GM18909 (cell line): ENCODE results near the gene RAD23A.
A peak's percentile ranks its signal among the peaks of the same experiment; 100 is the strongest.
"Not testable (repeated sequence)": the region's sequence is repeated elsewhere in the genome, so short reads cannot be mapped to it uniquely, and the experiment has no call there.

Source experiments
- ATAC-seq: cut with Tn5 transposase; IDR thresholded peaks from one replicate; pipeline ENCODE4 v1.9.1; 2021; ENCODE audit warnings: mild to moderate bottlenecking; ENCODE audit not compliant: unreplicated experiment, poor library complexity

The RAD23A gene

DNA sequence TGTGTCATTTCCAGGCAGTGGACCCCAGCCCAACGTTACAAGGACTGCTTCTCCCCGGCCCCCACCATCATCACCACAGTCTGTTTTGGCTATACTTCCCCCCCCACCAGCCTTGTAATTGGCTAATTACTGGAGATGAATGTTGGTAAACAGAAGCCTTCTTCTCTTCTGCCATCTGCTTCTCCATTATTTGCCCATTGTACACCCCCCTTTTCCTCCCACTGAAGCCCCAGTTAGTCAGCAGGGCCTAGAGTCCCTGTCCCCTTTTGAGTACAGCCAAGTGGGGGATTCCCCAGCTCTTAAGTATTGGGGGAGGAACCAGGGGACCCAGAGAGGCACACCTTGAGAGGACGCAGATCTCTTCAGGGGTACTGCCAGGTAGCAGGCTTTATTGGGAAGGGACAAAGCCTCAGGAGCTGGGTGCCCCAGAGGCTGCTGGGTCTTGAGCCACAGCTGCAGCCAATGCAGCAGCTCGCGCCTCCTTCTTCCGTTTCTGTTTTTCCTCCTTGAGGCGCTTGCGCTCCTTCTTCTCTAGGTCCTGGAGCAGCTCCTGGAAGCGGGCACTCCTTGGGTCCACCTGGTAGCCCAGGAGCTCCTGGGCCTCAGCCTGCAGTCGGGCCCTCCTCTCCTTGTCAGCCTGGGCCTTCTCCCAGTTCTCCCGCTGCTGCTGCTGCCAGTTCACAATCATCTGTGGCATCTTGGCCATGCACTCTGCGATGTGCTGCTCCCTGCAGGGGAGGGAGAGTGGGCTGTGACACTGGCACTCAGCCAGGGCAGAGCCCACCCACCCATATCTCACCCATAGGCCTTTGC is 8.3 kb downstream of the RAD23A start:
- no peak for ATAC-seq

DNA sequence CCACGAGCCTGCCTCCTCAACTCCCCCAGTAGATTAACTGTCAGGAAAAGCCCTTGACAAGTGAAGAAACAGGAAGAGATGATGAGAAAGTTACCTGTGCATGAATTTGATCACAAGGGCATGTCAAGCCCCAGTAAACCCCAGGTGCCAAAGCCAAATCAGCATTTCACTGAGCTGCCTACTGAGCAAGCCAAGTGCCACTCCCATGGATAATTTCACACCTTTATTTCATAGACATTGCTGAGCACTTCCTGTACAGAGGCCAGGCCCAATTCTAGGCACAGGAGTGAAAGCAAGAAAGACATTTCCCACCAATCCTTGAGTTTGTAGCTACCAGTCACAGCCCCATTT is 8.9 kb downstream of the RAD23A start:
- ATAC-seq = no peak

DNA sequence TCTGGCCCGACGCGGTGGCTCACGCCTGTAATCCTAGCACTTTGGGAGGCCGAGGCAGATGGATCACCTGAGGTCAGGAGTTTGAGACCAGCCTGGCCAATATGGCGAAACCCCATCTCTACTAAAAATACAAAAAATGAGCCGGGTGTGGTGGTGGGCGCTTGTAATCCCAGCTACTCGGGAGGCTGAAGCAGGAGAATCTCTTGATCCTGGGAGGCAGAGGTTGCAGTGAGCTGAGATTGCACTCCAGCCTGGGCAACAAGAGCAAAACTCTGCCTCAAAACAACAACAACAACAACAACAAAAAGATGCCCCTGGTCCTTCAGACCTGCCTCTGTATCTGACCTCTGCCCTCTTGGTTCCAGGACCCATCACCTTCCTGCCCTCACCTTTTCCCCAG is 9.9 kb downstream of the RAD23A start:
- not testable (repeated sequence) for ATAC-seq

DNA sequence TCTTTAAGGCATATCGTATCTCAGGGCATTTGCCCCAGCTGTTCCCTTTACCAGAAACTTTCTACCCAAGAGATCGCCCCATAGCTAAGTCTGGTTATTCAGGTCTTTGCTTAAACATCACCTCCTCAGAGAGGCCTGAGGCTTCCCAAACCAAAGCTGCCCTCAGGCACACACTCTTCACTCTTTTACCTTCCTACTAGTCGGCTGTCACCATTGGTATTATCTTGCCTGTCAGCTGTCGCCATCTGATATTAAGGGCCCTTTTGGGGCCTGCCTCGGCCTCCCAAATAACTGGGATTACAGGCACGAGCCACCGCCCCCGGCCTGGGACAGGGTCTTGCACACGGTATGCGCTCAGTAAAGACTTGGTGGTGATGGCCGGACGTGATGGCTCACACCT is 10.3 kb downstream of the RAD23A start:
- no peak for ATAC-seq

DNA sequence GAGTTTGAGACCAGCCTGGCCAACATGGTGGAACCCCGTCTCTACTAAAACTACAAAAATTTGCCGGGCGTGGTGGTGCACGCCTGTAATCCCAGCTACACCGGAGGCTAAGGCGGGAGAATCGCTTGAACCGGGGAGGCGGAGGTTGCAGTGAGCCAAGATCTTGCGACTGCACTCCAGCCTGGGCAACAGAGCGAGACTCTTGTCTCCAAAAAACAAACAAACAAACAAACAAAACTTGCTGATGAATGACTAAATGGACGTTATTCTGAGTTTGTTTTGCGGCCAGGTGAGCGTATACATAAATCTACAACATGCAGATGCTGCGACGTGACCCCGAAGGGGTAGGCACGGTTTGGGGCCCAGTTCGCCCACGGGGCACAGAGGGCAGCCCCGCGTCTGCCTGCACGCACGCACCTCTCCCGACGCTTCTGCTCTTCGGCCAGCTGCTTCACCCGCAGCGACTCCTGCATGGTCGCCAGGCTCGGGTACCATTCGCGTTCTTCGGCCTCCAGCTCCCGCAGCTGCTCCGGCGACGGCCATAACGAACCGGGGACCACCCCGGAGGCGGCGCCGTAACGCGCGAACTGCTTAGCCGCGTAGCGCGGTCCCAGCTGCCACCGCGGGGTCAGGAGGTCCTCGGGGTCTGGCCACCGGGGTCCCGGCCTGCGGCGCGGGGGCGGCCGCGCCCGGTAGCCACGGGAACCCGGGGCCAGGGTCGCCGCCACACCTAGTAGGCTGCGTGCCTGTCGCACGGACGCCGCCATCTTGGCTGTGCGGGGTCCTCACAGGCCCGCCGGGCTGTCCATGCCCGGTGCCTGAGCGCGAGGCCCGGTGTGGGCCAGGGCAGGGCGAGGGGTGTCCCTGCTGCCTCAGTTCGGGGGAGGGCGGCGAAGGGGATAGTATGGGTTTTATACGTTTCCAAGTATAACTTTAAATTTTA is 11.1 kb downstream of the RAD23A start, which contains the start of gene GADD45GIP1:
Gene GADD45GIP1, minus strand, starts transcription at position 778 of the 943 bp plus-strand sequence. Its CDS starts 11 bp downstream, at position 767.
- peak; percentile 83 for ATAC-seq

DNA sequence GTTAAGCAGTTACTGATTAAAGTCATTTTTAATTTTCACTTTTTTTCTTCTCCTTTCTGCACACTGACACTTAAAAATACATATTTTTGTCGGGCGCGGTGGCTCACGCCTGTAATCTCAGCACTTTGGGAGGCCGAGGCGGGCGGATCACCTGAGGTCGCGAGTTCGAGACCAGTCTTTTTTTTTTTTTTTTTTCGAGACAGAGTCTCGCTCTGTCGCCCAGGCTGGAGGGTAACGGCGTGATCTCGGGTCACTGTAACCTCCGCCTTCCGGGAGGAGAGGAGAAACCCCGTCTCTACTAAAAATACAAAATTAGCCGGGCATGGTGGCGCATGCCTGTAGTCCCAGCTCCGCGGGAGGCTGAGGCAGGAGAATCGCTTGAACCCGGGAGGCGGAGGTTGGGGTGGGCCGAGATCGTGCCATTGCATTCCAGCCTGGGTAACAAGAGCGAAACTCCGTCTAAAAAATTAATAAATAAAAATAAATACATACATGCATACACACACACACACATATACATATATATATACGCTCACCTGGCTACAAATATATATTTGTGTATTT is 11.8 kb downstream of the RAD23A start:
- not testable (repeated sequence) for ATAC-seq

DNA sequence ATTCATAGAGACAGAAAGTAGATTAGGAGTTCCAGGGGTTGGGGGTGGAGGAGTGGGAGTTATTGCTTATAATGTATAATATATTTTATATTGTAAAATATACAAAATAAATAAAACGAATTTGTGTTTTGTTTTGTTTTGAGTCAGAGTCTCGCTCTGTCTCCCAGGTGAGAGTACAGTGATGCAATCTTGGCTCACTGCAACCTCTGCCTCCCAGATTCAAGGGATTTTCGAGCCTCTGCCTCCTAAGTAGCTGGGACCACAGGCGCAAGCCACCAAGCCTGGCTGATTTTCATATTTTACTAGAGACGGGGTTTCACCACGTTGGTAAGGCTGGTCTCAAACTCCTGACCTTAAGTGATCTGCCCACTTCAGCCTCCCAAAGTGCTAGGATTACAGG is 13.8 kb downstream of the RAD23A start:
- no peak for ATAC-seq

DNA sequence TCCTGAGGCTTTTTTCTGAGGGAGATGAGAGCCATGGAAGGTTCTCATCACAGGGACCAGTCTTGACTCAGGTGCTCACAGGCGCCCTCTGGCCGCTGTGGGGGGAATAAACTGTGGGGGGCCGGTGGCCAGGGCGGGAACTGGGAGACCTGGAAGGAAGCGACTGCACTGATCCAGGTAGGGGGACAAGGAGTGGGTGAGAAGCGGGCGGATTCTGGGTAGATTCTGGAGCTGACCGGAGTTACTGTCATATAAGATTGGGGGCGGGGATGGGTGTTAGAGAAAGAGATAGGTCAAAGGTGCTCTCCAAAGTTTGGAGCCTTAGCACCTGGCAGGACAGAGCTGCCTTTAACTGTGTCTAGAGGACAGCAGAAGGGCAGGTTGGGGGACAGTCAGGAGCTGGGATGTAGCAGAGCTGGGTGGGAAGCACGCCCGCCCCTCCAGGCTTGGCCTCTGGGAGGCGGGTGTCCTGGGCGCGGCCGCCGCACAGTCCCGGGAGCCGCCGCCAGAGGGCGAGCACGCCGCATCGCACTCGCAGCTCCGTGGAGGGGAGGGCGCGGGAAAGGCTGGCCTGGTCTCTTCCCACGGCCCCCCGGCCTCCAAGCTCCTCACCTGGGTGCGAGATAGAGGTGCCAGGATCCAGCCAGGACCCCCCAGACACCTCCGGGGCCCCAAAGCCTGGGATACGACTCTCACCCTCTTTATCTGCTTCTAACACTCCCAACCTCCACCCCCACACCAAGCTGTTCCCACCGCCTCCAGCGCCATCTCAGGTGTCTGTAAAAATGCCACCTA is 19.6 kb downstream of the RAD23A start:
- ATAC-seq = peak; percentile 72

DNA sequence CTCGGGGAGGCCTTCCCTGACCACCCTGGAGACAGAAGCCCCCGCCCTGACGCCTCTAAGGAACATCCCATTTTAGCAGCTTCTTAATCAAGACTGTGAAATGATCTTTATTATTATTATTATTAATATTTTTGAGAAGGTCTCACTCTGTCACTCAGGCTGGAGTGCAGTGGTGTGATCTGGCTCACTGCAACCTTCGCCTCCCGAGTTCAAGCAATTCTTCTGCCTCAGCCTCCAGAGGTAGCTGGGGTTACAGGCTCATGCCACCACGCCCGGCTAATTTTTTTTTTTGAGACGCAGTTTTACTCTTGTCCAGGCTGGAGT is 20.1 kb downstream of the RAD23A start:
- no peak for ATAC-seq

DNA sequence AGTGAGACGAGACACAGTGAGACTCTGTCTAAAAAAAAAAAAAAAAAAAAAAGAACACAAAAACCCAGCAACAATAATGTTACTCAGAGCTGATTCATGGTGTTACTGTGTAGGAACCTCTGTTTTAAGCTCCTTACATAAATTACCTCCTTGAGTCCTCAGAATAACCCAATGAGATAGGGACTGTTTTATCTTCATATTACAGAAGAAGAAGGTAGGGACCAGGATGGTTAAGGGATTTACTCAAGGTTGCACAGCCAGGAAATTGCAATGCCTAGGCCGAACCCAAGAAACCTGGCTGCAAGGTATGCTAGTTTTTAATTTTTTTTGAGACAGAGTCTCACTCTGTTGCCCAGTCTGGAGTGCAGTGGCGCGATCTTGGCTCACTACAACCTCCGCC is 22.2 kb downstream of the RAD23A start:
- ATAC-seq = no peak

DNA sequence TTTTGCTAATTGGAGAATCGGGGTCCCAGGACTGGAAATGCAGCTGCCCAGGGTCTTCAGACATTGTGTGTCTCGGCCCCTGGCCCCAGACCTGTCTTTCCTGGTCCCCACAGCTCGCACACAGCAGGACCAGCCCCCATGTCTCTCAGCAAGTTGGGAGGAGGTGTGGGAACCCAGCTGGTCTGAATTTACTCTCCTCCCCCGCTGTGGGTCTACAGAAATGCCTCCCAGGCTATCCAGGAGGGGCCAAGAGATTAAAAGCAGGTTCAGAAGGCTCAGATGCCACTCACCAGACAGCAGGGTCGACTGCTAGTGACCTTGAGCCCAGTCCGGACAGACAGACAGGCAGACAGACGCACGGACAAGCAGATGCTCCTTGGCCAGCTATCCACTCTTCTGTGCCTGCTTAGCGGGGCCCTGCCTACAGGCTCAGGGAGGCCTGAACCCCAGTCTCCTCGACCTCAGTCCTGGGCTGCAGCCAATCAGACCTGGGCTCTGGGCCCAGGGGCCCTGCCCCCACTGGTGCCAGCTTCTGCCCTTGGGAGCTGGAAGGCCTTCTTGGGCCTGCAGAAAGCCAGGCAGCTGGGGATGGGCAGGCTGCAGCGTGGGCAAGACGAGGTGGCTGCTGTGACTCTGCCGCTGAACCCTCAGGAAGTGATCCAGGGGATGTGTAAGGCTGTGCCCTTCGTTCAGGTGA is 23.8 kb downstream of the RAD23A start, which contains the start of gene DAND5:
Gene DAND5, plus strand, starts transcription at position 285 of the 697 bp plus-strand sequence. Its CDS starts 85 bp downstream, at position 370.
- no peak for ATAC-seq

DNA sequence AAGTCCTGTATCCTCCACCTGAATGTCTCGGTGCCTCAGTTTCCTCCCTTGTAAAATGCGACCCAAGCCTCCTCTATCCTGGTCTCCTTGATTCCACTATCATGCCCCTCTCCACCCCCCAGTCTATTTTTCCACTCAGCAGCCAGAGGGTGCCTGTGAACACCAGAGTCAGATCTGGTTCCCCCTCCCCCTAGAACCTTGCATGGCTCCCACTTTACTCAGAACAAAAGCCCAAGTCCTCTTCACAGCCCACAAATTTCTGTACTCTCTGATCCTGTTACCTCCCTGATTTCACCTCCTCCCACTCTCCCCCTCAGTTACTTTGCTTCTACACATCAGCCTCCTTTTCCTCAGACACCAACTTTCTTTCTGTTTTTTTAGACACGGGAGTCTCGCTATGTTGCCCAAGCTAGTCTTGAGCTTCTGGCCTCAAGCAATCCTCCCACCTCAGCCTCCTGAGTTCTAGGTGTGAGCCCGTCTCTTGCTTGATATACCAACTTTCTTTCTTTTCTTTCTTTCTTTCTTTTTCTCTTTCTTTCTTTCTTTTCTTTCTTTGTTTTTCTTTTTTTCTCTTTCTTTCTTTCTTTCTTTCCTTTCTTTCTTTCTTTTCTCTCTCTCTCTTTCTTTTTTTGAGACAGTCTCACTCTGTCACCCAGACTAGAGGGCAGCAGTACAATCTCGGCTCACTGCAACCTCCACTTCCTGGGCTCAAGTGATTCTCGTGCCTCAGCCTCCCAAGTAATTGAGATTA is 24.6 kb downstream of the RAD23A start:
- no peak for ATAC-seq

DNA sequence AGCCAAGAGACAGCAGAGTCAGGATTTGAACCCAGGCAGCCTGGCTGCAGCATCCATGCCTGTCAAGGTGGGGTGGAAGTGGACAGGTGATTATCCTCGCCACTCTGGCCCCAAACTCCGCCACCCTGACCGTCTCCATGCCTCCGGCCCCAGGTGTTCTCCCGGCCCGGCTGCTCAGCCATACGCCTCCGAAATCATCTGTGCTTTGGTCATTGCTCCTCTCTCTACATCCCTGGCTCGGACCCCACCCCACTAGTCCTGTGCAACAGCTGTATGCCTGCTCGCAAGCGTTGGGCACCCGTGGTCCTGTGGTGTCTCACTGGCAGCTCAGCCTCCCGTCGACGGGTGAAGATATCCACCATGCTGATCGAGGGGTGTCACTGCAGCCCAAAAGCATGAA is 27.6 kb downstream of the RAD23A start:
- no peak for ATAC-seq

DNA sequence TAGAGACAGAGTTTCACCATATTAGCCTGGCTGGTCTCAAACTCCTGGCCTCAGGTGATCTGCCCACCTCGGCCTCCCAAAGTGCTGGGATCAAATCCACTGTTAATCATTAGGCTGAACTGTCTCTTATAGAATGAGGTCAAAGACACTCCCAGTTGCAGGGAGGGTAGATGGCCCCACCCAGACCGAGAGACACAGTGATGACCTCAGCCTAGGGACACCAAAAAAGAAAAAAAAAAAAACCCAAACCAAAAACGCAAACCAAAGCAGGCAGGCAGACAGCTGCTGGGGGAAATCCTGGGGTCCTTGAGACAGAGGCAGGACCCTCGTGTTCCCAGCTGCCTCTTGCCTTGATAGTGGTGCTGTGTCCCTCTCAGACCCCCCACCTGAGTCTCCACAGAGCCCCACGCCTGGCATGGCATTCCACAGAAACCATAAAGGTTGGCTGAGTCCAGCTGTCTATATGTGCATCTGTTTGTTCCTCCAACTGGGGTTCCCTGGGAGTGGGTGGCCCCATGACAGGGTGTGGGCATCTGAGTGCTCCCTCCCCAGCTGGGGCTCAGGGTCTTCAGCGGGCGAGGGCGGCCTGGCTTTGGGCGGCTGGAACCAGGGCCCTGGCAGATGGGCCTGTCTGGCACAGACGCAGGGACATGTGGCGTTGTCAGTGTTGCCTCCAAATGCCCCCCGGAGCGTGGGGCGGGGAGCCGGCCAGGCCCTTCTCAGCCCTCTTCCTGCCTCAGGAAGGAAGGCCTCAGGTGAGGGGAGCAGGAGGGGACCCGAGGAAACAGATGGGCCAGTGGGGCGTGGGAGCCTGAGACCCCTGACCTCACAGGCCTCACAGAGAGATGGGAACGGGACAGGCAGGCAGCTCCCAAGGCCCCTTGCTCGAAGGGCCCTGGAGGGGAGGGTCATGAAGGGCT is 28.9 kb downstream of the RAD23A start:
- ATAC-seq = no peak

DNA sequence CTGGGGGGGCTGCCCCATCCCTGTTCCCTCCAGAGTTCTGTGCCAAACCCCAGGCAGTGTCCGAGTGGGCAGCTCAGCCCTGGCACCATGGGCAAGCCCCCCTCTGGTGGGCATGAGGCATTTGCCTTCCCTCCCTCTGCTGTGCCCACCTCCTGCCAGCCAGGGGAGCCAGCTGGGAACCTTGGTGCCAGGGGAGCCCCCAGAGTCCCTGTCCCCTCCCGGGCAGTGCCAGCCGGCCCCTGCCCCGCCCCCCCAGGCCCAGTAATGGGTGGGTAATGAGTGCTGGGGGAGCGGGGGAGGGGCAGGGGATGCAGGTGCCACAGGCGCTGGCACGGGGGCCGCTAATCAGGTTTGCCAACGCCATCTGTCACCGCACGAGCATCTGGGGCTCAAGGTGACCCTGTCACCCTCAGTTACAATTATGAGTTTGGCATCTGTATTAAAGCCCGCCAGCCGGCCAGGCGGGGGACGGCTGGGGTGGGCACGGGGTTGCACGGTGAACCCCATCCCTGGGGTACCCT is 29.6 kb downstream of the RAD23A start:
- ATAC-seq = no peak

DNA sequence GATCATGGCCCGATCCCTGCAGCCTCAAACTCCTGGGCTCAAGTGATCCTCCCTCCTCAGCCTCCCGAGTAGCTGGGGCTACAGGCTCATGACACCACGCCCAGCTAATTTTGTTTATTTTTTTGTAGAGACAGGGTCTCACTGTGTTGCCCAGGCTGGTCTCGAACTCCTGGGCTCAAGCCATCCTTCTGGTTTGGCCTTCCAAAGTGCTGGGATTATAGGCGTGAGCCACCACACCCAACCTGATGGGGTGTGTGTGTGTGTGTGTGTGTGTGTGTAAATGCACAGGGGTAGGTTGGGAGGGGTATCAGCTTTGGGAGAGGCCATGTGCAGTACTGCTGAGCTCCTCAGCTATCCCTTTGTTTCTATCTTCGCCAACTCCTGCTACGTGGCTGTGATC is 30.4 kb downstream of the RAD23A start:
- ATAC-seq = not testable (repeated sequence)

DNA sequence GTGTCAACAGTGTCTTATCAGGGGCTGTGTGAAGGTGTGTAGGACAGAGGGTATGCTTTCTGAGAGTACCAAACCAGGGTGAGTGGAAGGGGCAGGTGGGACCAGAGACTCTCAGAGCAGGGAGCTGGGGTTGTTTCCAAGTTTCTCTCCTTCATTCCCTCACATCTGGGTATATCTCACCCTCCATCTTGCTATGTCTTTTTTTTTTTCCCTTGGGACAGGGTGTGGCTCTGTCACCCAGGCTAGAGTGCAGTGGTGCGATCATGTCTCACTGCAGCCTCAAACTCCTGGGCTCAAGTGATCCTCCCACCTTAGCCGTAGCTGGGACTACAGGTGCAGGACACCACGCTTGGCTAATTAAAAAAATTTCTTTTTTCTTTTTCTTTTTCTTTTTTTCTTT is 34.3 kb downstream of the RAD23A start:
- ATAC-seq = no peak

DNA sequence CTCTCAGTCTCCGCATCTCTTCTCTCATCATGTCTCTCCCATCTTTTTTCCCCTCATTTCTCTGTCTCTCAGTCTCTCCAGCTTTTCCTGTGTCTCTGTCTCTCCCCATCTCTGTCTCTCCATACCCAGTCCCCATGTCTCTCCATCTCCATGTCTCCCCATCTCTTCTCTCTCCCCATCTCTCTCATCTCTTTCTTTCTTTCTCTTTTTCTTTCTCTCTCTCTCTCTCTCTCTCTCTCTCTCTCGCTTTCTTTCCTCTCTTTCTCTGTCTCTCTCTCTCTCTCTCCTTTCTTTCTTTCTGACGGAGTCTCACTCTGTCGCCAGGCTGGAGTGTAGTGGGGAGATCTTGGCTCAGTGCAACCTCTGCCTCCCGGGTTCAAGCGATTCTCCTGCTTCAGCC is 37.0 kb downstream of the RAD23A start:
- no peak for ATAC-seq
